Keratinocyte (primary cell): Measurements from ENCODE around the gene BABAM2. TPM values are rescaled to one million over a fixed set of nuclear protein-coding genes. Genes with fewer than 3 reads are reported as not detected.

Experiments used
- DNase-seq: peaks from one replicate; pipeline ENCODE4 v3.0.0-alpha.2; 2011; ENCODE audit warnings: low read depth, missing footprints, low spot score
- FAIRE-seq: peaks from 2 replicates; lab custom pipeline; 2011; peaks lifted over from hg19 to GRCh38; lab: Jason Lieb, UNC
- H2AFZ ChIP-seq: 2 replicates; pipeline ENCODE4 v1.6.0; 2012; ENCODE audit warnings: low read length, control low read depth, inconsistent platforms; ENCODE audit not compliant: control insufficient read depth
- H3K27ac ChIP-seq: 2 replicates; pipeline ENCODE4 v1.5.1; 2011; ENCODE audit warnings: low read length; ENCODE audit not compliant: control insufficient read depth, insufficient read depth
- H3K27me3 ChIP-seq: 3 replicates; pipeline ENCODE4 v1.6.0; 2011; ENCODE audit warnings: low read length; ENCODE audit not compliant: control insufficient read depth, insufficient read depth; ENCODE audit errors: extremely low read depth
- H3K36me3 ChIP-seq, 2 experiments: 2 replicates in 1 of 2; 3 replicates in 1 of 2; pipeline ENCODE4 v1.5.1; 2011; ENCODE audit warnings: low read length in 2 of 2, mild to moderate bottlenecking in 1 of 2; ENCODE audit not compliant: control insufficient read depth in 2 of 2, insufficient read depth in 2 of 2; ENCODE audit errors: extremely low read depth in 1 of 2
- H3K4me1 ChIP-seq: 3 replicates; pipeline ENCODE4 v1.5.1; 2011; ENCODE audit warnings: low read length; ENCODE audit not compliant: control insufficient read depth, insufficient read depth; ENCODE audit errors: extremely low read depth
- H3K4me2 ChIP-seq: 3 replicates; pipeline ENCODE4 v1.6.0; 2011; ENCODE audit warnings: low read depth, low read length; ENCODE audit not compliant: control insufficient read depth, insufficient read depth; ENCODE audit errors: extremely low read depth
- H3K4me3 ChIP-seq, 3 experiments: fragments of 200-600 bp in 1 of 3; sonication (generic) in 1 of 3; 2 replicates in 2 of 3; 3 replicates in 1 of 3; pipeline ENCODE4 v1.5.1; 2011 to 2016; ENCODE audit warnings: low read length in 3 of 3, mild to moderate bottlenecking in 3 of 3, control low read depth in 2 of 3, inconsistent platforms in 1 of 3, low read depth in 1 of 3, mixed read lengths in 1 of 3, mixed run types in 1 of 3, moderate library complexity in 1 of 3; ENCODE audit not compliant: control insufficient read depth in 2 of 3, insufficient read depth in 2 of 3; ENCODE audit errors: extremely low read depth in 1 of 3
- H3K79me2 ChIP-seq: 2 replicates; pipeline ENCODE4 v1.6.0; 2012; ENCODE audit warnings: low read length; ENCODE audit not compliant: control insufficient read depth, insufficient read depth
- H3K9ac ChIP-seq: 3 replicates; pipeline ENCODE4 v1.6.0; 2011; ENCODE audit warnings: low read length; ENCODE audit not compliant: control insufficient read depth, insufficient read depth; ENCODE audit errors: extremely low read depth
- H3K9me1 ChIP-seq: 3 replicates; pipeline ENCODE4 v1.6.0; 2011; ENCODE audit warnings: low read length; ENCODE audit not compliant: control insufficient read depth, insufficient read depth; ENCODE audit errors: extremely low read depth
- H3K9me3 ChIP-seq: 2 replicates; pipeline ENCODE4 v1.5.1; 2012; ENCODE audit warnings: low read depth, low read length; ENCODE audit not compliant: control insufficient read depth
- H4K20me1 ChIP-seq: 3 replicates; pipeline ENCODE4 v1.6.0; 2011; ENCODE audit warnings: low read length; ENCODE audit not compliant: control insufficient read depth, insufficient read depth; ENCODE audit errors: extremely low read depth
- CTCF ChIP-seq, 3 experiments: IDR thresholded peaks in 1 of 3; conservative IDR thresholded peaks in 1 of 3; optimal IDR thresholded peaks in 1 of 3; 2 replicates in 2 of 3; 3 replicates in 1 of 3; pipeline versions ENCODE3 to v1.5.1; 2011; ENCODE audit warnings: low read length in 3 of 3, mild to moderate bottlenecking in 3 of 3, moderate library complexity in 2 of 3, control low read depth in 1 of 3, inconsistent platforms in 1 of 3; ENCODE audit not compliant: insufficient read depth in 2 of 3; ENCODE audit errors: extremely low read depth in 1 of 3
- EZH2 ChIP-seq: IDR thresholded peaks from one replicate; pipeline ENCODE4 v1.6.1; 2012; ENCODE audit warnings: inconsistent platforms, mild to moderate bottlenecking, low read length, moderate library complexity
- dilution Hi-C: fragments of 300-500 bp; cut with MboI; formaldehyde crosslinking; loops from one replicate; pipeline ENCODE4 v1.7.0; 2020; ENCODE audit warnings: low sequenced_read_pairs; ENCODE audit not compliant: extremely low pct_ligation_motif_present
- polyA plus RNA-seq, 5 experiments: library from polyadenylated mRNA; depleted of rRNA in 3 of 5; stranded (reverse) in 3 of 5; stranded (forward) in 1 of 5; unstranded in 1 of 5; fragments of >200 nt; gene quantifications; 1 replicate in 1 of 5; 2 replicates in 3 of 5; 3 replicates in 1 of 5; pipeline versions ENCODE4 v1.2.1 to v1.2.3, GENCODE V29; 2011 to 2012; ENCODE audit warnings: missing spikeins in 2 of 5, low read depth in 1 of 5, low replicate concordance in 1 of 5

BABAM2 gene
- polyA plus RNA-seq, 1 donor (not counting 4 experiments of a cell fraction or from before 2014, with no cell fraction given): 29.8 TPM

- dilution Hi-C loops: no loop called here
- H2AFZ ChIP-seq: no peak overlapping the region
- H3K4me3 ChIP-seq: no peak overlapping the region
- peaks cover 39% of the 10 kb centered on the region for H3K4me1 ChIP-seq
- H3K9ac ChIP-seq: no peak overlapping the region
- no peaks in the 10 kb centered on the region for H4K20me1 ChIP-seq
- H3K27me3 ChIP-seq: no peaks in the 10 kb centered on the region
- no peaks in the 10 kb centered on the region for H3K9me3 ChIP-seq
- no peaks in the 10 kb centered on the region for H3K36me3 ChIP-seq
- TF ChIP-seq CTCF (optimal IDR thresholded peaks at IDR 0.05 in 1 of 3, IDR thresholded peaks at IDR 0.05 in 1 of 3, conservative IDR thresholded peaks at IDR 0.05 in 1 of 3; ENCODE audit: extremely low read depth in 1 of 3, insufficient read depth in 2 of 3, low read length in 3 of 3) (no peak), EZH2 (no peak)
- DNase-seq (no peak), FAIRE-seq (peak; percentile 46)
- no peaks in the 10 kb centered on the region for H3K79me2 ChIP-seq
- H3K27ac ChIP-seq: no peak overlapping the region
- no peak overlapping the region for H3K4me2 ChIP-seq
- no peaks in the 10 kb centered on the region for H3K9me1 ChIP-seq
Observed at GRCh38 chr2:27991146-27991545, 100.6 kb downstream of the BABAM2 start.

GRCh38 chr2:27992787-27993401 lies 102.4 kb downstream of the BABAM2 start:
- FAIRE-seq (peak; percentile 92), DNase-seq (no peak)
- peaks cover 39% of the 10 kb centered on the region for H3K4me1 ChIP-seq
- H3K79me2 ChIP-seq: no peaks in the 10 kb centered on the region
- peak overlapping the region; percentile 48 for H3K4me2 ChIP-seq
- H2AFZ ChIP-seq: no peak overlapping the region
- no peaks in the 10 kb centered on the region for H3K36me3 ChIP-seq
- peak overlapping the region; percentile 27 for H3K27ac ChIP-seq
- no peak overlapping the region for H3K9ac ChIP-seq
- TF ChIP-seq EZH2 (no peak), CTCF (optimal IDR thresholded peaks at IDR 0.05 in 1 of 3, IDR thresholded peaks at IDR 0.05 in 1 of 3, conservative IDR thresholded peaks at IDR 0.05 in 1 of 3; ENCODE audit: extremely low read depth in 1 of 3, insufficient read depth in 2 of 3, low read length in 3 of 3) (no peak)
- no peaks in the 10 kb centered on the region for H3K27me3 ChIP-seq
- H4K20me1 ChIP-seq: no peaks in the 10 kb centered on the region
- H3K9me1 ChIP-seq: no peaks in the 10 kb centered on the region
- no peaks in the 10 kb centered on the region for H3K9me3 ChIP-seq
- dilution Hi-C loops: no loop called here
- no peak overlapping the region for H3K4me3 ChIP-seq
